ENCODE results near the gene ASTN1.

The ASTN1 gene

DNA sequence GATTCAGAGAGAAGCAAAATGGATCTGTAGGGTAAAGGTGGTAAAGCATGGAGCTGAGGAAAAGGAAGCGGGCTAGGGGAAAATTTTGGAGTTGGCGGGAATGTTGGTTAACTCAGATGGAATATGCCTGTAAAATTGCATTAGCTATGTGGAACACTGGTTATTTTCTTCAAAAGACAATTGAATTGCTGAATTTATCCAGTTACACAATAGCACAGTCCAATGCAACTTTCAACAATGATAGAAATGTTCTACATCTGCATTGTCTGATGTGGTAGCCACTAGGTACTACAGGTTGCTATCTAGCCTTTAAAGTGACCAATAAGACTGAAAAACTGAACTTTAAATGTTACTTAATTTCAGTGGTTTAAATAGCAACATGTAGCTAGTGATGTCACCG is 315.2 kb downstream of the ASTN1 start:
- in situ Hi-C loops (cut with MboI; ENCODE audit: low sequenced_read_pairs): no loop called here

DNA sequence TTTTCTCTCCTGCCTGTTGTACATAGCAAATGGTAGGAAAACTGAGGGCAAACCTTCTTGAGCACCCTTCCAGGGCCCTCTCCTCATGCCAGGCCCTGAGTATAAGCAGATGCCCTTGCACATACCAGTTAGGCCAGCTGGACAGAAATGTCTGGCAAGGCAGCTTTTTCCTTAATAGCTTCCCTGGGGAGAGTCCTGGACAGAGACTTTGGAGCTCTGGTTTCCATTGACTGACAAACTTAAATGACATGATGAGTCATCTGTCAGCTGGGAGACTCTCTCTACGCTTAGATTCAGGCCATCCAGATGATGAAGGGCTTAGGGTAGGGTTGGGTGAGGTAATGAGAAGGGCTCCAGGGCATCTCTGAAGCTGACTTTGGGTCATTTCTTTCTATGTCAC is 317.5 kb downstream of the ASTN1 start:
- in situ Hi-C loops (cut with MboI; ENCODE audit: low sequenced_read_pairs): no loop called here

DNA sequence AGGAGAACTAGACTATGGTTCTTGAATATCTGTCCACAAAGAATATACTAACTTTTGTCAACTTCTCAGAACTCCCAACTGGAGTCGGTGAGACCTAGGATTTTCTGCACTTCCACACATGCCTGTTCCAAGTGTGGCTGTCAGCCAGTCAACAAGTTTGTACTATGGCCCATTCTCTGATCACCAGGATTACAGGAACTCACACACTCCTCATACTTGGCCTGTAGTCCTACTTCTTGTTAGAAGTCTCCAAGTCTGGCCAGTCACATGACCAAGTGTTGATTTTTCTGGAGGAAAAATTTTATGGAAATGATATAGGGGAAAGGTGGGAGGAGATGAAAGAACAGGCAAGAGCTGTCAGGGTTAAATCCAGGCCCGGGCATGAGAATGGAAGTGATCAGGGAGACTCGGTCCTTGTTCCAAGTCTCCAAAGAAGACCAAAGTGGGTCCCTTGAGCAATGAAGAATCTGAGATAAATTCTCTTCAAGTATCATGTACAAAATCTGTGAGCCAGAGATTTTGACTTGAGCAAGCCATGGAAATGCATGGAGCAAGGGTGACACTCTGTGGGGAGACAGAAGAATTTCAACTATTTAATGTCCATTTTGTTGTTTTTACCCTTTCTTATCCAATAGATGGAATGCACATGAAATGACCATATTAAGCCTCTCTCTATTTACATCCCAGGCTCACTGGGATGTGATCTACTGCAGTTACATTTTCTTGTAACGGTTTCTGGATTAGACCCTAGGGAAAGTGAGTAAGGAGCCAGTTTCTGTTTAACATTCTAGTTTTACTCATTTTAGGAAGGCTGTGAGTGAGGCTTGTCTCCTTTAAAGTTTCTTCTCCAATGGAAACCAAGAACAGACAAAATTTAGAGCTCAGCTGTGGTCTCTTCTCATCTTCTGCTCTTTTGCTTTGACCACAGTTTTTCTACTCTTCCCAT is 320.9 kb downstream of the ASTN1 start:
- in situ Hi-C loops (cut with MboI; ENCODE audit: low sequenced_read_pairs): no loop called here

DNA sequence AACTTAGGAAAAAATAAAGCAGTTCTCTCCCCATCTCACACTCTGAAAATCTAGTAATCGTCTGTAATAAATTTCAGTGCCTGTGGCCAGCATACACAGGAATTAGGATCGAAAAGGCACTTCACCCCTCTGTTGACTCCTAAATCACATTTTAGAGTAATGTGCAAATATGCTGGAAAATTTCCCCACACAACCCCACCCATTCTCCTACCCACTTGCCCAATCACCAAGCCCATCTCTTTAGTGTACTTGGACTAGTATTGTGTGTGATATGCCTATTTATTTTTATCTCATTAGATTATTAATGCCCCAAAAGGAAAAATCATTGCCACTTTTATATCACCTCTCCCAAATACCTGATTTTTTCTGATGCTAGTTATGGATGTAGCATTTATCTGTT is 323.3 kb downstream of the ASTN1 start:
- in situ Hi-C loops (cut with MboI; ENCODE audit: low sequenced_read_pairs): no loop called here

DNA sequence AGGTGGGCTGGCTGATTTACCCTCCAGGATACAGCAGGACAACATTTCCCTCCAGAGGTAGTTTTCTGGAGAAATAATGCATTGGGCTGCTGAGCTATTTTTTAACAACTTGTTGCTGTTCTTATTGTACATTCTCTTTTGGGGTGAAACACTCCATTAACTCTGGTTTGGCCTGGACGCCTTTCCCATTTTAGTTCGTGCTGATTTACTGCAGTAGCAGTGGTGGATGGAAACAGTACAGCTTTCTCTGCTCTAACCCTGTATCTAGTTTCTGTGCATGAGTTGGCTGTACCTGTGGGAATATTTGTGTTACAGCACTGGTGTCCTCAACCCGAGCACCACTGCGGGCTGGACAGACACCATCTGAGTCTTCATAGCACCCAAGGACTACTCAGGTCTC is 325.3 kb downstream of the ASTN1 start:
- in situ Hi-C loops (cut with MboI; ENCODE audit: low sequenced_read_pairs): no loop called here

DNA sequence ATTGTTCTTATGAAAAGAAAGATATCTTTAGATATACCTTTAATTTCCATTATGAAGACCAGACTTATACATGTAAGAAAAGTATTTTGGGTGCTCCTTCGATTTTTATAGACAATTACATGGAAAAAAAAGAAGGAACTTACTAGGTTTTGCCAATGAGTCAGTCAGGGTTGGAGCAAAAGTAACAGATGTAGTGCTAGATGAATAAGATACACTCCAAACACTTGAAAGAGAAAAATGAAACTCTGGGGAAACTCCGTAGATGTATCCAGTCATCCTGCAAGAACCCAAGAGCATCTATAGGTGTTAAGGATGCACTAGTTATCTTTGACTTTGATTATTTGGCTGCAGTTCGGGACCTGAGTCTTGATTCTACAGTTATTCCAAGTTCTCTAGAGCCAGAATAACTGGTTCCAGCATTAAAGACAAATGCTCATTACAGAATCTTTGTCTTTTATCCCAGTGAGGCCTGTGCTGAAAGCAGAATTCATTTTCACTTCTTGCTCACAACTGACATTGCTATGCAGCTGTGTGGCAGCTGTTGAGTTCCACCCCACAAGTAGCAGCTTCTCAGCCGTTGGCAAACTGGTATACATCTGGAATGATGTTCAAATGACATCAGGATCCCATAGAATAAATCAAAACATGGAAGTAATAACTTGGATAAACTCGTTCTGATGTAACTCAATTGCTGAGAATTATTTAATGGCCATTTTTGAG is 326.1 kb downstream of the ASTN1 start:
- in situ Hi-C loops (cut with MboI; ENCODE audit: low sequenced_read_pairs): no loop called here

DNA sequence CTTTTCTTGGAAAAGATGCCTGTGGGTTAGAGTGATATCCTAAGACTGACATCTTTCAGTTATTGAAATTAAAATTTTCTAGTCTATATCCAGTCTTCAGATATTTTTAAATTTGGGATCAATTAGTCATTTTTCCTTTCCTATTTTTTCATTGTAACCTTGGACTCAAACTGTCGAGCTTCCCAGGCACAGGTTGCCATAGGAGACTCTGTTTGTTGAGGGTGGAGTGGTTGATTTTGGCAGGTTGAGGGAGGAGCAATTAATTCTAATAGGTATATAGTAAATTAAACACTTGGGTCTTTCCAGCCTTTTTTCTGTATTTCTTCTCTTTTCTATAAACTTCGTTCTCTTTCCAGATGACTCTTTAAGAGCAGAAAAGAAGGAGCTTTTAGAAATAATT is 326.8 kb downstream of the ASTN1 start:
- in situ Hi-C loops (cut with MboI; ENCODE audit: low sequenced_read_pairs): no loop called here

DNA sequence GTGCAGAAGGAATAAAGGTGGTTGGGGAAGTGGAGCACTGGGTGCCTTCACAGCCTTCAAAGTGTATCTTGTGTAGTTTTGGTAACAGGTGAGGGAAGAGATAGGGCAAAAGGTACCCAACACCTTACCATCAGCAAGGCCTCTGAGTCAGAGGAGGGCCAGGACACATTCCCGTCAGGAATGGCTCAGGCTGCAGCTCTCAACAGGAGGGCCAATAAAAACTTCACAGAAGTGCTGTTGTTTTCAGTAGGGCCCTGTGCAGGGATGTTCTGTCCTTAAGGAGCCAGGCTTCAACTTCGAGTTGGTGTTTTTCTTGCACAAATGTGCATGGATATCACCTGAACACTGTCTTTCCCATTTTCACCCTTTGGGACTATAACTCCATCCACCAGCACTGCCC is 333.4 kb downstream of the ASTN1 start:
- in situ Hi-C loops (cut with MboI; ENCODE audit: low sequenced_read_pairs): no loop called here

DNA sequence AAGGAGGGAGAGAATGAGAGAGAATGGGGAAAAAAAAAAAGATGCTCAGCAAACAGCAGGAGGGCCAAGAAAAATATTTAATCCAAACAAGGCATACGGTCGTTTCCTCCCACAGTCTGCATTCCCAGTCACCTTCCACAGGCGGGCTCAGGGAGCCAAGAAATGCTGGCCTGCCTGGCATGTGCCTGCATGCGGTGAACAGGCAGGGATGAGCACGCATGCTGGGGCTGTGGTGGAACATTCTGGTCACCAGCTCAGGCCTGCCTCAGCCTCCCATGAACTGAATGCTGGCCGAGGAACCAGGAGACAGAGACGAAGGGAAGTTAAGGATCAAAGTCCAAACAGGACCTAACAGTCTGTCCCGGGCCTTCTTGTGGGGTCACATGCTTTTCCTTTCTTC is 335.3 kb downstream of the ASTN1 start:
- in situ Hi-C loops (cut with MboI; ENCODE audit: low sequenced_read_pairs): no loop called here

DNA sequence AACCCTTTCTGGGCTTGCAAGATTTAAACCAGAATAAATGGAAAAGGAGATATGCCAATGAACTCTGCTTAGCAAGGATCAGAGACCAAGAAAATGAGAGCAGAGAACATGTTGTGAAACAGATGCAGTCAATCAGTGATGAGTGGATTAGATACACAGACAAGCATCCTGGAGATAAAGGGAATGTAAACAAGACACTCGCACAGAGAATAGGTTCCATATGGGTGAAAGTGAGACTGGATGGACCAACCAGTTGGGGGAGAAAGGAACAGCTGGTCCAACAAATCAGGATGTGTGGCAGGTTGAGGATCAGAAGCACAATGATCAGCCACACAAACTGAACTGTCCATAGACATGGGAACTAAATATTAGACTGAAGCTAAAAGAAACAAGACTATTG is 338.2 kb downstream of the ASTN1 start:
- in situ Hi-C loops (cut with MboI; ENCODE audit: low sequenced_read_pairs): no loop called here

DNA sequence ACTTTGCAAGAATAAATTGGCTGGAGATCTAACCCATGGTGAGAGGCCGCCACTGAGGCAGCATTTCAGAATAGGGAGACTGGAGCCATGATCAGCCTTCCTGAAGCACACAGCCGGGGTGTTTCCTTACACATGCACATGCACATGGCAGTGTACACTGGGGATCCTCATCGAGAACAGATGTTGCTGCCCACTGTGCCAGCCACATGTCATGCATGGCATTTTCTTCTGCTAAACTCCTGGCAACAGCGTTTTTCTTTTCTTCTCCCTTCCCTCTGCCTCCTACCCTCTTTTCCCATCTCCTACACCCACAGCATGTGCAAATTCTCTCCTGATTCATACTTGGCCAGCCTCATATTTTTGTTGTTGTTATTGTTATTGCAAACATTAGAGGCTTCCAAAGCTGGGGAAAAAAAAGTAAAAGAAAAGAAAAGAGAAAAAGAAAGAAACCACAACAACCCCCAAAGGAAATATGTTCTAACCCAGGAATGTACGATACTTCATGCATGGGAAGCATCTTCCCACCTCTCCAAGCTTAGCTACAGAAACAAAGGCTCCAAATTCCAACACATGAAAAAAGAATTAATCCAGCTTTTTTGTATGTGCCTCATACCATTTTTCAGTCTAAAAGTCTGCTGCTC is 344.0 kb downstream of the ASTN1 start:
- in situ Hi-C loops (cut with MboI; ENCODE audit: low sequenced_read_pairs): no loop called here

DNA sequence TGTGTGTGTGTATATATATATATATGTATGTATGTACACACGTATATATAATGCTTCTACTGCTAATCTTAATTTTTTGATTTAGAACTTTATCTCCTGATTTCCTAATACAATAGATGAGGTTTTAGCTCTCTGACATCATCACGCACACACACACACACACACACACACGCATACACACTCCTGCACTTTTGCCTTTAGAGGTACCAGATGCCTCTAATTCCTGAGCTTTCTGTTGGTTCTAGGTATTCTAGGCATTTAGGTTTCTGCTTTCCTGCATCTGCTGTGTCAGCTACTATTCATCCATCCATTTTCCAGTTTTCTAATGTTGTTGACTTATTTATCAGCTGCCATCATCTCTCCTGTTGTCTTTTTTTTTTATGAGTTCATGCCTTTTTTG is 348.3 kb downstream of the ASTN1 start:
- in situ Hi-C loops (cut with MboI; ENCODE audit: low sequenced_read_pairs): no loop called here

DNA sequence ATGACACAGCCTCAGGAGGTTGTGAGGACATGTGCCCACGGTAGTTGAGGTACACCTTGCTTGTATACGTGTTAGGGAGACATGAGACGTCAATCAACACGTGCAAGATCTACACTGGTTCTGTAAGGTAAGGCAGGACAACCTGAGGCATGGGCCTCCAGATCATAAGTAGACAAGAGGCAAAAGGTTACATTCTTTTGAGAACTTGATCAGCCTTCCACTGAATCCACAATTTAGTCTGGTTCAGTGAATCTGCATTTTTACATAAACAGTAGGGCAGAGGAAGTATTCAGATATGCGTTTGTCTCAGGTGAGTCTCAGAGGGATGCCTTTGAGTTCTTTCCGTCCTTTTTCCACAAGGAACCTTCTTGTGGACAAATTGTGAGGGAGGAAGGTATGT is 348.9 kb downstream of the ASTN1 start:
- in situ Hi-C loops (cut with MboI; ENCODE audit: low sequenced_read_pairs): no loop called here

DNA sequence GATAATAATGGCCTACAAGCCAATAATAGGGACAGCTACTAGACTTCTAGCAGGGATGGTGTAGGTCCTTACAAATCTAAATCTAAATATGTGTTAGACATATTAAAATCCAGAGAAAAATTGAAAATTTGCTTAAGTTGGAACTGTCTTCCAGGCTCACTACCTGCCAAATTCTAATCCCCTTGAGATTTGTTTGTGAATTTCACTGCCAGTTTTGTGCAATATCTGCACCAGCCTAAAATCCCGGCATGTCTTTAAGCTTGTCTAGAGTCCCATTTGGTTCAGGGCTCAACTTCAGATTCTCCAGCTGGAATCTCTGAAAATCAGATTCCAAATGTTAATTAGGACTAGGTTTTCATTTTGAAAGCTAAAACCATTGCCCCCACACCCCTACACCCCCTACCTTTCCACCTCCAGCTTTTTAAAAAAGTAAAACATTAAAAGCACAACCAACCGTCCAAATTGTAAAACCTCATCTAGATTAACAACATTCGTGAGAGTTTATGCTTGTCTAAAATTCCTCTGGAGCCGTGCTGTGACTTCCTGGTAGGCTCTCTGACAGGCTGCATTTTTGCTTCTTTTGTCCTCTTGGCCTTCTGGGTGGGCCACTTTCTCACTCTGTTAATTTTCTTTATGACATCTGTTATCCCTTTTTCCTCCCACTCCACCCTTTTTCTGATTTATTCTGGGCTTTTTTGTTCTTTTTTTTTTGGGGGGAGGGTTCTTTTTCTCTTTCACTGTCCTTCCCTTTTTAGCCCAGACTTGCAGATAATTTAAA is 352.8 kb downstream of the ASTN1 start:
- in situ Hi-C loops (cut with MboI; ENCODE audit: low sequenced_read_pairs): no loop called here

DNA sequence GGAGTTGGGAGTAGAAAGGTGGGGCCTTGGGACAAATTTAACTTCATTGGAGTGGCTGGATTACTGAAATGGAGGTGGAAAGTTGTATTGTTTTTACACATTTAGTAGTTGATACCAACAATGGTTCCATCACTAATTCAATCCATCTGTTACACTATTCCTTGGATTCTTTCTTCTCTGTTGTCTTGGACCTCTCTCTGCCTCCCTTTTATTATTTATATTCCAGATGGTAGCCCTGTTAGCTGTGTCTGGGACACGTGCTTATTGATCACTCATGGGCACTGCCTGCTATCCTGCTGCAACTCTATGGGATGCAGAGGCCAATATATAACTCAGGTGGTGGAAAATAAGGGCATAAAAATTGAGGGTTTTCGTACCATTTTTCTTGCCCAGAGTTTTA is 355.2 kb downstream of the ASTN1 start:
- in situ Hi-C loops (cut with MboI; ENCODE audit: low sequenced_read_pairs): no loop called here
